ENCODE measurements around the gene PLEKHH3.

DNA sequence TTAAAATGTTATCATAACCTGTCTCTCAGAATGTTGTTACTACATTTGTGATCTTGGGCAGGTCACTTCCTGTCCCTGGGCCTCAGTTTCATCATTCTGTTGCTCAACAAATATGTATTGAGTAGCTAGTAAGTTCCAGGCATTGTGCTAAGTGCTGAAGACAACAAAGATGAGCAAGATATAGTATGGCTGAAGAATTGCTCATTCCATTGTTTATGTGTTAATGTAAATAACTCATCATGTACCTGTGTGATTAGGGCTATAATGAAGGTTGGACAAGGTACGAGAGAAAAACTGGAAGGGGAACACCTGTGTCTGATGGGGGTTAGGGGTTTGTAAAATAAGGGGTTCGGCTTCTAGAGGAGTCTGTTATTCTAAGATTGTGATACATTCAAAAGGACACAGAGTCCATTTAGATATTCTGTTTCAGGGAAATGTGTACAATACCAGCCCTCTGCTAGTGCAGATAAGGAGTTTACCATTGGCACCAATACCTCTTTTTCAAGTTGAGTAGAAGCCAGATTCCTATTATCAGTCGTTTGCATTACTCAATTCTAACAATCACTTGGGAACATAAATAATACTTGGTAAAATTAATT, 47.3 kb downstream of the PLEKHH3 start:
- TF ChIP-seq EZH2 (IDR thresholded peaks at IDR 0.05; ENCODE audit: borderline replicate concordance, low read length), result no peak
- TF ChIP-seq, protein P1, sequence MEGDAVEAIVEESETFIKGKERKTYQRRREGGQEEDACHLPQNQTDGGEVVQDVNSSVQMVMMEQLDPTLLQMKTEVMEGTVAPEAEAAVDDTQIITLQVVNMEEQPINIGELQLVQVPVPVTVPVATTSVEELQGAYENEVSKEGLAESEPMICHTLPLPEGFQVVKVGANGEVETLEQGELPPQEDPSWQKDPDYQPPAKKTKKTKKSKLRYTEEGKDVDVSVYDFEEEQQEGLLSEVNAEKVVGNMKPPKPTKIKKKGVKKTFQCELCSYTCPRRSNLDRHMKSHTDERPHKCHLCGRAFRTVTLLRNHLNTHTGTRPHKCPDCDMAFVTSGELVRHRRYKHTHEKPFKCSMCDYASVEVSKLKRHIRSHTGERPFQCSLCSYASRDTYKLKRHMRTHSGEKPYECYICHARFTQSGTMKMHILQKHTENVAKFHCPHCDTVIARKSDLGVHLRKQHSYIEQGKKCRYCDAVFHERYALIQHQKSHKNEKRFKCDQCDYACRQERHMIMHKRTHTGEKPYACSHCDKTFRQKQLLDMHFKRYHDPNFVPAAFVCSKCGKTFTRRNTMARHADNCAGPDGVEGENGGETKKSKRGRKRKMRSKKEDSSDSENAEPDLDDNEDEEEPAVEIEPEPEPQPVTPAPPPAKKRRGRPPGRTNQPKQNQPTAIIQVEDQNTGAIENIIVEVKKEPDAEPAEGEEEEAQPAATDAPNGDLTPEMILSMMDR (conservative IDR thresholded peaks at IDR 0.05 in 1 of 2, IDR thresholded peaks at IDR 0.05 in 1 of 2; ENCODE audit: extremely low read depth in 1 of 2, insufficient read depth in 1 of 2, low read depth in 1 of 2, low read length in 2 of 2), result no peak
